ENCODE results near the gene CDC14A. TPM values are rescaled to one million over a fixed set of nuclear protein-coding genes. Genes with fewer than 3 reads are reported as not detected.

Gene CDC14A
- total RNA-seq, 1 experiment from 2014 or later, result 12.2 TPM

- no peaks in the 10 kb centered on the region for H3K36me3 ChIP-seq (replicated peaks; ENCODE audit: control insufficient read depth, insufficient read depth, low read length)
- H3K27me3 ChIP-seq (ENCODE audit: control insufficient read depth, insufficient read depth, low read length), result no peaks in the 10 kb centered on the region
- DNase-seq, result no peak
- H3K4me3 ChIP-seq (ENCODE audit: insufficient read depth, low read depth, low read length), result no peak overlapping the region
Observed at GRCh38 chr1:100478816-100479215, 126.5 kb downstream of the CDC14A start.

GRCh38 chr1:100479620-100480338 is 127.5 kb downstream of the CDC14A start:
- H3K4me3 ChIP-seq (ENCODE audit: insufficient read depth, low read depth, low read length), result no peak overlapping the region
- no peaks in the 10 kb centered on the region for H3K27me3 ChIP-seq (ENCODE audit: control insufficient read depth, insufficient read depth, low read length)
- H3K36me3 ChIP-seq (replicated peaks; ENCODE audit: control insufficient read depth, insufficient read depth, low read length), result no peaks in the 10 kb centered on the region
- DNase-seq, result no peak

- Histone ChIP-seq H3K36me3 (replicated peaks; ENCODE audit: control insufficient read depth, insufficient read depth, low read length) (no peaks in the 10 kb centered on the region), H3K27me3 (ENCODE audit: control insufficient read depth, insufficient read depth, low read length) (no peaks in the 10 kb centered on the region)
- no peak for DNase-seq
Observed at GRCh38 chr1:100481303-100481702, 129.0 kb downstream of the CDC14A start.

GRCh38 chr1:100482167-100482566 is 129.9 kb downstream of the CDC14A start:
- Histone ChIP-seq H3K36me3 (replicated peaks; ENCODE audit: control insufficient read depth, insufficient read depth, low read length) (no peaks in the 10 kb centered on the region), H3K27me3 (ENCODE audit: control insufficient read depth, insufficient read depth, low read length) (no peaks in the 10 kb centered on the region), H3K4me3 (ENCODE audit: insufficient read depth, low read depth, low read length) (no peak overlapping the region)
- DNase-seq, result no peak

More at GRCh38 chr1:100481303-100481702, 129.0 kb downstream of the CDC14A start:
- H3K4me3 ChIP-seq (ENCODE audit: insufficient read depth, low read depth, low read length), result no peak overlapping the region

GRCh38 chr1:100482748-100483147 is 130.4 kb downstream of the CDC14A start:
- no peak overlapping the region for H3K4me3 ChIP-seq (ENCODE audit: insufficient read depth, low read depth, low read length)
- H3K36me3 ChIP-seq (replicated peaks; ENCODE audit: control insufficient read depth, insufficient read depth, low read length), result no peaks in the 10 kb centered on the region
- no peaks in the 10 kb centered on the region for H3K27me3 ChIP-seq (ENCODE audit: control insufficient read depth, insufficient read depth, low read length)
- DNase-seq, result no peak

GRCh38 chr1:100483230-100483629 is 130.9 kb downstream of the CDC14A start:
- Histone ChIP-seq H3K36me3 (replicated peaks; ENCODE audit: control insufficient read depth, insufficient read depth, low read length) (no peaks in the 10 kb centered on the region), H3K4me3 (ENCODE audit: insufficient read depth, low read depth, low read length) (no peak overlapping the region), H3K27me3 (ENCODE audit: control insufficient read depth, insufficient read depth, low read length) (no peaks in the 10 kb centered on the region)
- no peak for DNase-seq

GRCh38 chr1:100485855-100486258 is 133.6 kb downstream of the CDC14A start:
- no peak for DNase-seq
- Histone ChIP-seq H3K4me3 (ENCODE audit: insufficient read depth, low read depth, low read length) (no peak overlapping the region), H3K27me3 (ENCODE audit: control insufficient read depth, insufficient read depth, low read length) (no peaks in the 10 kb centered on the region), H3K36me3 (replicated peaks; ENCODE audit: control insufficient read depth, insufficient read depth, low read length) (no peaks in the 10 kb centered on the region)

- Histone ChIP-seq H3K4me3 (ENCODE audit: insufficient read depth, low read depth, low read length) (no peak overlapping the region), H3K36me3 (replicated peaks; ENCODE audit: control insufficient read depth, insufficient read depth, low read length) (peaks cover 1% of the 10 kb centered on the region), H3K27me3 (ENCODE audit: control insufficient read depth, insufficient read depth, low read length) (no peaks in the 10 kb centered on the region)
- DNase-seq, result no peak
Observed at GRCh38 chr1:100494393-100495084, 142.2 kb downstream of the CDC14A start.

GRCh38 chr1:100496896-100497295 is 144.6 kb downstream of the CDC14A start:
- H3K36me3 ChIP-seq (replicated peaks; ENCODE audit: control insufficient read depth, insufficient read depth, low read length), result peaks cover 1% of the 10 kb centered on the region
- H3K27me3 ChIP-seq (ENCODE audit: control insufficient read depth, insufficient read depth, low read length), result no peaks in the 10 kb centered on the region
- DNase-seq, result no peak
- H3K4me3 ChIP-seq (ENCODE audit: insufficient read depth, low read depth, low read length), result no peak overlapping the region

GRCh38 chr1:100497796-100498195 is 145.5 kb downstream of the CDC14A start:
- DNase-seq, result no peak
- H3K4me3 ChIP-seq (ENCODE audit: insufficient read depth, low read depth, low read length), result no peak overlapping the region
- no peaks in the 10 kb centered on the region for H3K27me3 ChIP-seq (ENCODE audit: control insufficient read depth, insufficient read depth, low read length)
- peaks cover 1% of the 10 kb centered on the region for H3K36me3 ChIP-seq (replicated peaks; ENCODE audit: control insufficient read depth, insufficient read depth, low read length)

GRCh38 chr1:100499194-100499811 is 147.0 kb downstream of the CDC14A start:
- H3K36me3 ChIP-seq (replicated peaks; ENCODE audit: control insufficient read depth, insufficient read depth, low read length), result peaks cover 1% of the 10 kb centered on the region

GRCh38 chr1:100502052-100502792 is 149.9 kb downstream of the CDC14A start:
- no peaks in the 10 kb centered on the region for H3K27me3 ChIP-seq (ENCODE audit: control insufficient read depth, insufficient read depth, low read length)
- H3K36me3 ChIP-seq (replicated peaks; ENCODE audit: control insufficient read depth, insufficient read depth, low read length), result peaks cover 1% of the 10 kb centered on the region
- no peak overlapping the region for H3K4me3 ChIP-seq (ENCODE audit: insufficient read depth, low read depth, low read length)
- no peak for DNase-seq

More at GRCh38 chr1:100499194-100499811, 147.0 kb downstream of the CDC14A start:
- Histone ChIP-seq H3K27me3 (ENCODE audit: control insufficient read depth, insufficient read depth, low read length) (no peaks in the 10 kb centered on the region), H3K4me3 (ENCODE audit: insufficient read depth, low read depth, low read length) (no peak overlapping the region)
- no peak for DNase-seq

- H3K36me3 ChIP-seq (replicated peaks; ENCODE audit: control insufficient read depth, insufficient read depth, low read length), result no peaks in the 10 kb centered on the region; the same call in none of the 2 replicates
- no peak for DNase-seq
- no peak overlapping the region for H3K4me3 ChIP-seq (ENCODE audit: insufficient read depth, low read depth, low read length)
- H3K27me3 ChIP-seq (ENCODE audit: control insufficient read depth, insufficient read depth, low read length), result no peaks in the 10 kb centered on the region
Observed at GRCh38 chr1:100506217-100506616, 153.9 kb downstream of the CDC14A start.

- Histone ChIP-seq H3K36me3 (replicated peaks; ENCODE audit: control insufficient read depth, insufficient read depth, low read length) (no peaks in the 10 kb centered on the region; the same call in 1 of the 2 replicates), H3K4me3 (ENCODE audit: insufficient read depth, low read depth, low read length) (no peak overlapping the region), H3K27me3 (ENCODE audit: control insufficient read depth, insufficient read depth, low read length) (no peaks in the 10 kb centered on the region)
- DNase-seq, result no peak
Observed at GRCh38 chr1:100510451-100510850, 158.1 kb downstream of the CDC14A start.

All from H7 (cell line).